HG03460 (cell line): Measurements from ENCODE around the gene IL27RA.
"Not testable (repeated sequence)": the region's sequence is repeated elsewhere in the genome, so short reads cannot be mapped to it uniquely, and the experiment has no call there.

Experiments used
- ATAC-seq: cut with Tn5 transposase; IDR thresholded peaks from one replicate; pipeline ENCODE4 v1.9.1; 2021; ENCODE audit not compliant: unreplicated experiment

IL27RA gene

GRCh38 chr19:14027856-14028450 is 3.6 kb upstream of the IL27RA start, which contains the start of gene RLN3:
Gene RLN3, plus strand, starts transcription at chr19:14028148. Its CDS starts 57 bp downstream, at chr19:14028205.
- ATAC-seq, result no peak

GRCh38 chr19:14028901-14029300 is 2.7 kb upstream of the IL27RA start:
- no peak for ATAC-seq

DNA sequence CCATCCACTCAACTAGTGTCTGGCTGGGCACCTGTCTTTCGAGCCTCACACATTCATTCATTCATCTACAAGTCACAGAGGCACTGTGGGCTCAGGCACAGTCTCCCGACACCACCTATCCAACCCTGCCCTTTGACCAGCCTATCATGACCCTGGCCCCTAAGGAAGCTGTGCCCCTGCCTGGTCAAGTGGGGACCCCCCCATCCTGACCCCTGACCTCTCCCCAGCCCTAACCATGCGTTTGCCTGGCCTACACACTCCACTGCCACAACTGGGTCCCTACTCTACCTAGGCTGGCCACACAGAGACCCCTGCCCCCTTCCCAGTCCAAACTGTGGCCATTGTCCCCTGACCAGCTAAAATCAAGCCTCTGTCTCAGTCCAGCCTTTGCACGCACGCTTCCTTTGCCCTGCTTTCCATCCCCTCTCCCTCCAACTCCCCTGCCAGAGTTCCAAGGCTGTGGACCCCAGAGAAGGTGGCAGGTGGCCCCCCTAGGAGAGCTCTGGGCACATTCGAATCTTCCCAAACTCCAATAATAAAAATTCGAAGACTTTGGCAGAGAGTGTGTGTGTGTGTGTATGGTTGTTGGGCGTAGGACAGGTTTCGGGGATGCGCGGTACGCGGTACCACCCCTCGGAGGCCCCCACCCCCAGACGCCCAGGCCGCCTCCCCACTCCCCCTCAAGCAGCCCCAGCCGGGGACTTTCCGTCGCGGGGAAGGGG is 404 bp upstream of the IL27RA start:
- ATAC-seq, result no peak

- no peak for ATAC-seq
These were observed 2.4 kb downstream of the IL27RA start for GRCh38 chr19:14033946-14034345.

- ATAC-seq, result not testable (repeated sequence)
These were observed 3.6 kb downstream of the IL27RA start for GRCh38 chr19:14035159-14035558.

DNA sequence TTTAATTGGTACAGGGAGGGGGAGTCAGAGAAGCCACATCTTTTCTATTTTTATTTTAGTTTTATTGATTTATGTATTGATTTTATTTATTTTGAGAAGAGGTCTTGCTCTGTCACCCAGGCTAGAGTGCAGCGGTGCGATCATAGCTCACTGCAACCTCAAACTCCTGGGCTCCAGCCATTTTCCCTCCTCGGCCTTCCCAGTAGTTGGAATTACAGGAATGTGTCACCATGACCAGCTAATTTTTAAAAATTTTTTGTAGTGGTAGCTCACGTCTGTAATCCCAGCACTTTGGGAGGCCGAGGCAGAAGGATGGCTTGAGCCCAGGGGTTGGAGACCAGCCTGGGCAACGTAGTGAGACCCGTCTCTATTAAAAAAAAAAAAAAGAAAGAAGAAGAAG is 4.1 kb downstream of the IL27RA start:
- ATAC-seq, result no peak

GRCh38 chr19:14039181-14039580 is 7.6 kb downstream of the IL27RA start:
- ATAC-seq, result no peak

DNA sequence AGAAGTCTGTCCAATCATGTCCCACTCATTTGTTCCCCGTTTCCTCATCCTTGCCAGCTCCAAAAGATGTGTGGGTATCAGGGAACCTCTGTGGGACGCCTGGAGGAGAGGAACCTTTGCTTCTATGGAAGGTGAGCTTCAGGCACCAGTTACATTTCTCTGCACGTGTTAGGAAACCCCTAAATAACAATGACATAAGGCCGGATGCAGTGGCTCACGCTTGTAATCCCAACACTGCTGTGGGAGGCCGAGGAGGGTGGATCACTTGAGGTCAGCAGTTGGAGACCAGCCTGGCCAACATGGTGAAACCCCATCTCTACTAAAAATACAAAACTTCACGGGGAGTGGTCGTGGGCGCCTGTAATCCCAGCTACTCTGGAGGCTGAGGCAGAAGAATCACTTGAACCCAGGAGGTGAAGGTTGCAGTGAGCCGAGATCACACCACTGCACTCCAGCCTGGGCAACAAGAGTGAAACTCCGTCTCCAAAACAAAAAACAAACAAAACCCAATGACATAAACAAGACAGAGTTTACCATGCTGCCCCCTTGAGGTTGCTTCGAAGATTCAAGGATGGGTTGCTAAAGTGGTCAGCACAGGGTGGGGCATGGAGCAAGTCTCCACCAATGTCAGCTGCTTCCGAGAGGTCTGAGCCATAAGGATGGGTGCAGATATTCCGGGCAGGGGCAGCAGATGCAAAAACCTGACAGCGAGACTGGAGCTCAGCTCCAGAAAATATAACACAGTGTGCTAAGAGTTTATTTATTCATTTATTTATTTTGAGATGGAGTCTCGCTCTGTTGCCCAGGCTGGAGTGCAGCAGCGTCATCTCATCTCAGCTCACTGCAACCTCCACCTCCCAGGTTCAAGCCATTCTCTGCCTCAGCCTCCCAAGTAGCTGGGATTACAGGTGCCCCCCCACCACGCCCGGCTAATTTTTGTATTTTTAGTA is 11.4 kb downstream of the IL27RA start:
- not testable (repeated sequence) for ATAC-seq

- ATAC-seq, result not testable (repeated sequence)
These were observed 16.3 kb downstream of the IL27RA start for GRCh38 chr19:14047866-14048265.

GRCh38 chr19:14048443-14049153 is 17.0 kb downstream of the IL27RA start:
- ATAC-seq, result no peak

DNA sequence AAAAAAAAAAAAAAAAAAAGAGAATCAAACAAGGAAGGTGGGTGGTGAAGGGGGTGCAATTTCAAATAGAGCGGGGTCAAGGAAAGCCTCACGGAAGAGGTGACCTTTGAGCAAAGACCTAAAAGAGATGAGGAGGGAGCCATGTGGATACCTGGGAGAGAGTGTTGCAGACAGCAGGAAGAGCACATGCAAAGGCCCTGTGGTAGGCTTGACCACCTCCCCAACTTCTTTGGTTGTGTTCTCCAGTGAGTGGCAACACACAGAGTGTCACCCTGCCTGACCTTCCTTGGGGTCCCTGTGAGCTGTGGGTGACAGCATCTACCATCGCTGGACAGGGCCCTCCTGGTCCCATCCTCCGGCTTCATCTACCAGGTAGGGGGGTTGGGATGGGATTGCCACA is 18.9 kb downstream of the IL27RA start:
- no peak for ATAC-seq

- not testable (repeated sequence) for ATAC-seq
These were observed 19.4 kb downstream of the IL27RA start for GRCh38 chr19:14050961-14051360.

DNA sequence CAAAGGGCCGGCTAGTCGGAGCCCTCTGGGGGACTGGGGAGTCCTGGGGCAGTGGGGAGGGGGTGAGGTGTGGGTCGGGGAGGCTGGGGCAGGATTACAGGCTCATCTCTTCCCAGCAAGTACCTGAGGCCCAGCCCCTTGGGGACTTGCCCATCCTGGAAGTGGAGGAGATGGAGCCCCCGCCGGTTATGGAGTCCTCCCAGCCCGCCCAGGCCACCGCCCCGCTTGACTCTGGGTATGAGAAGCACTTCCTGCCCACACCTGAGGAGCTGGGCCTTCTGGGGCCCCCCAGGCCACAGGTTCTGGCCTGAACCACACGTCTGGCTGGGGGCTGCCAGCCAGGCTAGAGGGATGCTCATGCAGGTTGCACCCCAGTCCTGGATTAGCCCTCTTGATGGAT is 20.4 kb downstream of the IL27RA start:
- ATAC-seq, result no peak

DNA sequence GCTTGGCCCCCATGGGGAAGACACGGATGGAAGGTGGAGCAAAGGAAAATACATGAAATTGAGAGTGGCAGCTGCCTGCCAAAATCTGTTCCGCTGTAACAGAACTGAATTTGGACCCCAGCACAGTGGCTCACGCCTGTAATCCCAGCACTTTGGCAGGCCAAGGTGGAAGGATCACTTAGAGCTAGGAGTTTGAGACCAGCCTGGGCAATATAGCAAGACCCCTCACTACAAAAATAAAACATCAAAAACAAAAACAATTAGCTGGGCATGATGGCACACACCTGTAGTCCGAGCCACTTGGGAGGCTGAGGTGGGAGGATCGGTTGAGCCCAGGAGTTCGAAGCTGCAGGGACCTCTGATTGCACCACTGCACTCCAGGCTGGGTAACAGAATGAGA is 20.9 kb downstream of the IL27RA start:
- ATAC-seq, result no peak

DNA sequence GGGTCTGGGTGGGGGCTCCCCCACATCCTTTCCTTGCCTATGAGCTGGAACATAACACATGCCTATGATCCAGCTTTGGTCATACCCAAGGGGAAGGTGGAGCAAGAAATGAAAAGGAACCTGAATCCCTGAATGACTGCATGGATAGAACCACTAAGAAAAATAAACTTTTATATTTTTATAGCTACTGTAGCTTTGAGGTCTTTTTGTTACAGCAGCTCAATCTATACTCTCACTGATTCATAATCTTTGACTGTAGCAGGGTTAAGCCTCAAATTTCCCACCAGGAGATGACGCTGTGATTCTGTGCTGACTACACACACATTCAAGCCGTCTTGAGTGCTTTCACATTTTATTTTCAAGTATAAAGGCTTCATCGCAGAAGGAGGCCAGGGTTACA is 21.5 kb downstream of the IL27RA start:
- ATAC-seq, result no peak

DNA sequence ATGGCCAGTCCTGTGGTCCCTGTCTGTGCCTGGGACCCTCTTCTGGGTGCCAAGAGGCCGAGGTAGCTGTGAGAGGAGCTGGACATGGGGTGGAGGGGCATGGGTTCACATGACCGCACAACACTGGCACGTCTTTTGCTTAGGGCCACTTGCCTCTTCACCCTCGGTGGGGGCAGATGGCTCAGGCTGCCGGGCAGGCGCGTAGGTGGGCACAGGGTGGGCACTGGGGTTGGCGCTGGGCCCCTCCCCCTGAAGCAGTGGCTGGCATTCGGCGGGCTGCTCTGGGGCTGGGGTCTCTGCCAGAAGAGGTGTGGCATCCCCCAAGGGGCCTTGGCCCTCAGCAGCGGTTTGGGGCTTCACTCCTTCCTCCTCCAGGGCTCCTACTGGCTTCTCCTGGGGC is 21.9 kb downstream of the IL27RA start:
- no peak for ATAC-seq

DNA sequence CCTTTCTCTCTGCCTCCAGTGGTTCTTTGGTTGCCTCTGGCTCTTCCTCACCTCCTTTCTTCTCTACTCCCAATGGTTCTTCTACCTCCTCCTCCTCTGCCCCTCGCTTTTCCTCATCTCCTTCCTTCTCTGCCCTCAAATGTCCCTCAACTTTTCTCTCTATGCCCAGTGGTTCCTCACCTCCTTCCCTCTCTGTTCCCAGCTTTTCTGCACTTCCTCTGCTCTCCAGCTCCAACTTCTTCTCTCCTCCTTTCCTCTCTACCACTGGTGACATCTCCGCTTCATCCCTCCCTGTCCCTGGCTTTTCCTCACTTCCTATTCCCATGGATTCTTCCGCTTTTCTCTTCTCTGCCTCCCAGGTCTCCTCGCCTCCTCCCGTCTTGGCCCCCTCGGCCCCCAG is 22.5 kb downstream of the IL27RA start:
- ATAC-seq, result no peak

DNA sequence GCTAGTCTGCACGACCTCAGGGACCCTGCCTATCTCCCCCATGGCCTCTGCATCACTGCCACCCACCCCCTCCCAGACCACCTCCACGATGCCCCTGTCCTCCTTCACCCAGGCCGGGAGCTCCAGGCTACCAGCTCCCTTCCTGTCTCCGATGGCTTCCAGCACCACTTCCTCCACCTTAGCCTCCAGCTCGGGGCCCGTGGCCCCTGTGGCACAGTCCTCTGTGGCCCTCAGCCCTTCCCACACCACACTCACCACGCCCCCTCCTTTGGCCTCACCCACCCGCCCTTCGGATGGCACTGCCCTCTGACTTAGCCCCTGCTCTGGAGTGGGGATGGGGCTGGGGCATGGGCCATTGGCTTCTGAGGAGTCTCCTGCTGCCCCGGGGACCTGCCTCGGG is 23.2 kb downstream of the IL27RA start:
- no peak for ATAC-seq

DNA sequence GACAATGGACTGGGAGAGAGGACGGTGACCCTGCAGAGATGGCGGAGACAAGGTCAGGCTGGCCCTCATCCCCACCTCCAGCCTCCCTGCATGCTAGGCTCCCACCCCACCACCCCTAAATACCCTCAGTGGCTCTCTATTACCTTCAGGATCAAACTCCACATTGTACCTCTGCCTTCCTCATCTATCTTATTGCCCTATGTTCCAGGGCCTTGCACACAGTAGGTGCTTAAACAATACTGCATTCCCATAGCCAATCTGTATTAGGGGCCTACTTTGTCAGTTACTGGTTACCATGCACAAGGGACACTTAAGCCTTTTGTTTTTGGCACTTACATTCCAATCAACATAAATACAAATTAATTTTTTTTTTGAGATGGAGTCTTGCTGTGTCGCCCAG is 23.8 kb downstream of the IL27RA start:
- ATAC-seq, result no peak

GRCh38 chr19:14056069-14056666 is 24.6 kb downstream of the IL27RA start:
- no peak for ATAC-seq
